HAP-1 (cell line): ENCODE results near the gene CIDEC.

Source experiments
- DNase-seq, 2 experiments: peaks; one replicate each; pipeline ENCODE4 v3.0.0-alpha.2; 2016 to 2020; ENCODE audit warnings: low spot score in 2 of 2
- H3K27me3 ChIP-seq: fragments of 250-450 bp; sonication (Bioruptor Pico); 2 replicates; pipeline ENCODE4 v1.5.1; 2020; ENCODE audit warnings: low read depth, mild to moderate bottlenecking, moderate library complexity
- H3K36me3 ChIP-seq: fragments of 250-450 bp; sonication (Bioruptor Pico); replicated peaks from 2 replicates; pipeline ENCODE4 v1.5.1; 2020; ENCODE audit warnings: mild to moderate bottlenecking
- H3K4me1 ChIP-seq: fragments of 250-450 bp; sonication (Bioruptor Pico); 2 replicates; pipeline ENCODE4 v1.5.1; 2020; ENCODE audit warnings: mild to moderate bottlenecking
- H3K4me3 ChIP-seq: fragments of 250-450 bp; sonication (Bioruptor Pico); 2 replicates; pipeline ENCODE4 v1.5.1; 2020; ENCODE audit warnings: mild to moderate bottlenecking, moderate library complexity
- H3K9me3 ChIP-seq: fragments of 250-450 bp; sonication (Bioruptor Pico); 2 replicates; pipeline ENCODE4 v1.5.1; 2020; ENCODE audit warnings: mild to moderate bottlenecking, moderate library complexity
- in situ Hi-C: fragments of 300-500 bp; cut with MboI; formaldehyde crosslinking; loops from 3 replicates; pipeline ENCODE4 v1.14.3; 2020; ENCODE audit warnings: low sequenced_read_pairs, inconsistent platforms, mixed read lengths

Gene CIDEC, protein sequence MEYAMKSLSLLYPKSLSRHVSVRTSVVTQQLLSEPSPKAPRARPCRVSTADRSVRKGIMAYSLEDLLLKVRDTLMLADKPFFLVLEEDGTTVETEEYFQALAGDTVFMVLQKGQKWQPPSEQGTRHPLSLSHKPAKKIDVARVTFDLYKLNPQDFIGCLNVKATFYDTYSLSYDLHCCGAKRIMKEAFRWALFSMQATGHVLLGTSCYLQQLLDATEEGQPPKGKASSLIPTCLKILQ

DNA sequence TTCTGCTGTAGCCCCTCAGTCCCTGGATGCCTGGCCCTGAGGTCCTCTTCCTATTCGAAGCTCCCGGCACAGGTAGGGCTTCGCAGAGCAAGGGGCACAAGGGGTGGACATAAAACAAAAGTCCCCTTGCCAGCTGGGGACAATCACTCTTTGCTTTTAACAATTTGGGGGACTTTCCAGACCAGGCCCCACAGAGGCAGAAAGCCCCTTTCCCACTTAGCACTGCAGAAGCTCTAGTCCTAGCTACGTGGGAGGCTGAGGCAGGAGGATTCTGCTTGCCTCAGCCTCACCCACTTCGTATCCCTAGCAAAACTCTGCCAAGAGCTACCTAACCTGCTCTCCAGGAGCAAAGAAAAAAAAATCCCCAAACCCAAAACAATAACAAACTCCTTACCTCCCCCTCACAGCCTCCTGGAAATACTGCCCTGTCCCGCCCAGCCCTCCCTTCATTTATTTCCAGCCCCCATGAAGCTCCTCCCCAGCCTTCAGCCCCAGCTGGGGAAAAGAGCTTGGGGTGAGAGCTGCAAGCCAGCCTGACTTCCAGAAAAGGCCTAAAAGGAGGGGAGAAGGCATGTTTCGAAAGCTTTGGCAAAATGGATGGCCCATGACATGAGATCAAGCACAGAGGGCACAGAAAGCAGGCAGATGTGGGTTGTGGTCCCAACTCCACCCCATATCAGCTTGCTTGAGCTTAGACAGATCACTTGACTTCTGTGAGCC is at the start of gene CIDEC:
TSS of gene CIDEC (minus strand) at position 424 of the 720 bp plus-strand sequence. CDS start 1,767 bp downstream, outside the sequence.
- Histone ChIP-seq H3K4me1 (no peaks in the 10 kb centered on the region), H3K36me3 (no peaks in the 10 kb centered on the region), H3K4me3 (no peak within 1 kb of the TSS), H3K27me3 (no peaks in the 10 kb centered on the region), H3K9me3 (no peaks in the 10 kb centered on the region)
- no peak for DNase-seq
- in situ Hi-C loops, result no loop called here

DNA sequence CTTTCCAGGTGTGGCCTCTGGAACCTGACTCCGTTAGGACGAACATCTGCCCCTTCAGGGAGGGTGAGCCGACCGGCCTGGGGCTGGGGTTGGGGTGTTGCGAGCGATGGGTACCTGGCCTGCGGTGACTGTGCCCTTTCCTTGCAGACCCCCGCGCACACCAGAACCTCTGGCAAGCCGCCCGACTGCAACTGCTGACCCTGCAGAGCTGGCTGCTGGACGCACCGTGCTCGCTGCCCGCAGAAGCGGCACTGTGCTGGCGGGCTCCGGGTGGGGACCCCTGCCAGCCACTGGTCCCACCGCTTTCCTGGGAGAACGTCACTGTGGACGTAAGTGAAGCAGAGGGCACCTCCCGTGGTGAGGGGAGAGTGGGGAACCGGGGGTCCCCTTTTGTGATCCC is 48.1 kb upstream of the CIDEC start:
- Histone ChIP-seq H3K4me3 (no peak overlapping the region), H3K36me3 (no peaks in the 10 kb centered on the region), H3K27me3 (no peaks in the 10 kb centered on the region), H3K4me1 (peaks cover 6% of the 10 kb centered on the region; the same call in 1 of the 2 replicates), H3K9me3 (no peaks in the 10 kb centered on the region)
- no peak for DNase-seq
- in situ Hi-C loops, result no loop called here

DNA sequence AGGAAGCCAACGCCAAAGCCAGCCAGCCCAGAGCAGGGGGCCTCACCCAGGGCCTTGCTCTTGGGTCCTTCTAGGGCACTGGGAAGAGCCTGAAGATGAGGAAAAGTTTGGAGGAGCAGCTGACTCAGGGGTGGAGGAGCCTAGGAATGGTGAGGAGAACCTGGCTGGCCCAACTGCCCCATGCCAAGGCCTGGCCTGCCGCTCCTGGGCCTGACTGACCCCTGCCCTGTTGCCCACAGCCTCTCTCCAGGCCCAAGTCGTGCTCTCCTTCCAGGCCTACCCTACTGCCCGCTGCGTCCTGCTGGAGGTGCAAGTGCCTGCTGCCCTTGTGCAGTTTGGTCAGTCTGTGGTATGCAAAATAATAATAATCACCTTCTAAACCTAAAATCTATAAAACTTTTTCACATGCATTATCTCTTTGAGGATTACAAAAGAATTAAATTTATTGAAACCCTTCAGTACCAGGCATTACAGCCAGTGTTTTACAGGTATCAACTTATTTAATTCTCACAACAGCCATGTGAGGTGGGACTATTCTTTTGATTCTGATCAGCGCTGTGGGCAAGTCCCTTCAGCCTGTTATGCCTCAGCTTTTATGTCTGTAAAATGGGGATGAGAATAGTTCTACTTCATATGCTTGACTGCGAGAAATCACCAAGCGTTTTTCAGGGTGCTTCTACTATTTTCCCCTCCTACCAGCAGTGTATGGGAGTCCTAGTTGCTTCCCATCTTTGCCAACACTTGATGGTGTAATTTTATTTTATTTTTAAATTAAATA is 38.4 kb upstream of the CIDEC start:
- DNase-seq, result no peak
- no peak overlapping the region for H3K4me3 ChIP-seq
- in situ Hi-C loops, result no loop called here
- no peaks in the 10 kb centered on the region for H3K9me3 ChIP-seq
- peaks cover 28% of the 10 kb centered on the region for H3K4me1 ChIP-seq
- no peaks in the 10 kb centered on the region for H3K27me3 ChIP-seq
- H3K36me3 ChIP-seq, result no peaks in the 10 kb centered on the region

DNA sequence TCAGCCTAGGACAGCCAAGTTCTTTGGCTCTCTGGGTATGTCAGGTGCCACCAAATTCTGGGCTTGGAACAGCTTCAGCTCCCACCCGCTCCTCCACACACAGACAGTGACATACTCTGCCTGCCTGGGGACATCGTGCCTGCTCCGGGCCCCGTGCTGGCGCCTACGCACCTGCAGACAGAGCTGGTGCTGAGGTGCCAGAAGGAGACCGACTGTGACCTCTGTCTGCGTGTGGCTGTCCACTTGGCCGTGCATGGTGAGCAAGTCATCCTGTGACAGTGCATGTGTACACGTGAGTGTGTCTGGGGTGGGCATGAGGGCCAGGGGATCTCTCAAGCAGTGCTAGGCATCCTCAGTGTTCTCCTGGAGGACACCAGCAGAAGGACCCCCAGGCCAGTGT is 37.8 kb upstream of the CIDEC start:
- DNase-seq, result no peak
- no peaks in the 10 kb centered on the region for H3K27me3 ChIP-seq
- H3K36me3 ChIP-seq, result no peaks in the 10 kb centered on the region
- peaks cover 28% of the 10 kb centered on the region for H3K4me1 ChIP-seq
- H3K4me3 ChIP-seq, result no peak overlapping the region
- in situ Hi-C loops, result no loop called here
- no peaks in the 10 kb centered on the region for H3K9me3 ChIP-seq

DNA sequence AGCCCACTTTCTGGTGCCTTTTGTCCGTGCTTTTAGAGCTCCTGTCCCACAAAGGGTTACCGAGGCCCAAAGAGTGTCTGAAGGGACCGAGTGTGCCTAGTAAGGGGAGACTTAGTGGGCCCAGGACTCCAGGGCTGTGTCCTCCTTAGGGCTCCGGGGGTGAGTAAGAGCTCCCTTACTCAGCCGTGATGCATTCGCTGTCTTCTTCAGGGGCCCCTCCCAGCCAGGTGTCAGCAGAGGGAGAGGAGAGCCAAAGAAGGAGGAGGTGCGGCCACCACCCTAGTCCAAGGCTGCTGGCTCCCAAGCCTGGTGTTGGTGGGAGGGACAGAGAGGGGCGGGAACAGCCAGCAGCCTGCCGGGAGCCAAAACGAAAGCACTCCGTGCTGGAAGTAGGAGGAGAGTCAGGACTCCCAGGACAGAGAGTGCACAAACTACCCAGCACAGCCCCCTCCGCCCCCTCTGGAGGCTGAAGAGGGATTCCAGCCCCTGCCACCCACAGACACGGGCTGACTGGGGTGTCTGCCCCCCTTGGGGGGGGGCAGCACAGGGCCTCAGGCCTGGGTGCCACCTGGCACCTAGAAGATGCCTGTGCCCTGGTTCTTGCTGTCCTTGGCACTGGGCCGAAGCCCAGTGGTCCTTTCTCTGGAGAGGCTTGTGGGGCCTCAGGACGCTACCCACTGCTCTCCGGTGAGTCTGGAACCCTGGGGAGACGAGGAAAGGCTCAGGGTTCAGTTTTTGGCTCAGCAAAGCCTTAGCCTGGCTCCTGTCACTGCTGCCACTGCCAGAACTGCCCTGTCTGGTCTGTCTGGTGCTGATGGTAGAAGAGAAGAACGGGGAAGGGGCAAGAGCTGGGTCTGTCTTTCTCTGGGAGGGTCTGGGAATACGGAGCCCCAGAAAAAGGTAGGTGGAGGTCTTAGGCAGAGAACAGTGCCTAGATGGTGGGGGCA is 37.0 kb upstream of the CIDEC start, which contains the start of gene IL17RC:
TSS of gene IL17RC (plus strand) at position 365 of the 947 bp plus-strand sequence. CDS start at position 583, 218 bp downstream.
- Histone ChIP-seq H3K4me3 (peak within 1 kb of the TSS; percentile 34), H3K27me3 (no peaks in the 10 kb centered on the region), H3K4me1 (peaks cover 28% of the 10 kb centered on the region), H3K9me3 (0 out of 2 replicates have a peak, but pooled peaks cover 2% of the 10 kb centered on the region), H3K36me3 (no peaks in the 10 kb centered on the region)
- in situ Hi-C loops, result no loop called here
- peak; percentile 83 to 91 for DNase-seq

DNA sequence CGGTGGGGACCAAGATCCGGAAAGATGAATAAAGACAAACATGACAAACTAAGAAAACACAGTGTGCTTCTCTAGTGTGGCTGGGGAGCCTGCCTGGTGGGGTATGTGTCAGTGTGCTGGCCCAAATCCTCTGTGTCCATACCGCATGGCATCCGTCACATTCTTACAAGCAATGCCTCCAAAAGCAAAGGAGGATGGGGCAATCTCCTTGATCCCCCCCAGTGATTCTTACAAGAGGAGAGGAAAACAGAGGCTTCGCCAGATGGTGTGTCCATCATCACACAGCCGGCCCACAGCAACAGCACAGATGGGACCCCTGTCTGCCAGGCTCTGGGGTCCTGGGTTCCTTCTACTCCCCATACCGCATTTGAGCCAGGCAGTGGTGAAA is 36.3 kb upstream of the CIDEC start:
- Histone ChIP-seq H3K9me3 (0 out of 2 replicates have a peak, but pooled peaks cover 2% of the 10 kb centered on the region), H3K27me3 (no peaks in the 10 kb centered on the region), H3K4me1 (peaks cover 28% of the 10 kb centered on the region), H3K36me3 (no peaks in the 10 kb centered on the region), H3K4me3 (peak overlapping the region; percentile 25)
- no peak for DNase-seq
- in situ Hi-C loops, result no loop called here

DNA sequence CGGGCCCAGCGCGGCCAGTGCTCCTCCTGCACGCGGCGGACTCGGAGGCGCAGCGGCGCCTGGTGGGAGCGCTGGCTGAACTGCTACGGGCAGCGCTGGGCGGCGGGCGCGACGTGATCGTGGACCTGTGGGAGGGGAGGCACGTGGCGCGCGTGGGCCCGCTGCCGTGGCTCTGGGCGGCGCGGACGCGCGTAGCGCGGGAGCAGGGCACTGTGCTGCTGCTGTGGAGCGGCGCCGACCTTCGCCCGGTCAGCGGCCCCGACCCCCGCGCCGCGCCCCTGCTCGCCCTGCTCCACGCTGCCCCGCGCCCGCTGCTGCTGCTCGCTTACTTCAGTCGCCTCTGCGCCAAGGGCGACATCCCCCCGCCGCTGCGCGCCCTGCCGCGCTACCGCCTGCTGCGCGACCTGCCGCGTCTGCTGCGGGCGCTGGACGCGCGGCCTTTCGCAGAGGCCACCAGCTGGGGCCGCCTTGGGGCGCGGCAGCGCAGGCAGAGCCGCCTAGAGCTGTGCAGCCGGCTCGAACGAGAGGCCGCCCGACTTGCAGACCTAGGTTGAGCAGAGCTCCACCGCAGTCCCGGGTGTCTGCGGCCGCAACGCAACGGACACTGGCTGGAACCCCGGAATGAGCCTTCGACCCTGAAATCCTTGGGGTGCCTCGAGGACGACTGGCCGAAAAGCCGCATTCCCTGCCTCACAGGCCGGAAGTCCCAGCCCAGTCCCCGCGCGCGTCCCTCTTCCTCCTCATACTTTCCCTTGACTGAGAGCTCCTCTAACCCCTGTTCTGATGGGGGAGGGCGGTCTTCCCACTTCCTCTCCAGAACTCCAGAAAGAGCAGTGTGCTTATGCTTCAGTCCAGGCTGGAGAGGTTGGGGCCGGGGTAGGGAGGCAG is 35.4 kb upstream of the CIDEC start:
- DNase-seq, result peak; percentile 43 to 76
- in situ Hi-C loops, result no loop called here
- no peaks in the 10 kb centered on the region for H3K36me3 ChIP-seq
- H3K4me3 ChIP-seq, result peak overlapping the region; percentile 34
- 0 out of 2 replicates have a peak, but pooled peaks cover 2% of the 10 kb centered on the region for H3K9me3 ChIP-seq
- H3K4me1 ChIP-seq, result peaks cover 28% of the 10 kb centered on the region
- no peaks in the 10 kb centered on the region for H3K27me3 ChIP-seq

DNA sequence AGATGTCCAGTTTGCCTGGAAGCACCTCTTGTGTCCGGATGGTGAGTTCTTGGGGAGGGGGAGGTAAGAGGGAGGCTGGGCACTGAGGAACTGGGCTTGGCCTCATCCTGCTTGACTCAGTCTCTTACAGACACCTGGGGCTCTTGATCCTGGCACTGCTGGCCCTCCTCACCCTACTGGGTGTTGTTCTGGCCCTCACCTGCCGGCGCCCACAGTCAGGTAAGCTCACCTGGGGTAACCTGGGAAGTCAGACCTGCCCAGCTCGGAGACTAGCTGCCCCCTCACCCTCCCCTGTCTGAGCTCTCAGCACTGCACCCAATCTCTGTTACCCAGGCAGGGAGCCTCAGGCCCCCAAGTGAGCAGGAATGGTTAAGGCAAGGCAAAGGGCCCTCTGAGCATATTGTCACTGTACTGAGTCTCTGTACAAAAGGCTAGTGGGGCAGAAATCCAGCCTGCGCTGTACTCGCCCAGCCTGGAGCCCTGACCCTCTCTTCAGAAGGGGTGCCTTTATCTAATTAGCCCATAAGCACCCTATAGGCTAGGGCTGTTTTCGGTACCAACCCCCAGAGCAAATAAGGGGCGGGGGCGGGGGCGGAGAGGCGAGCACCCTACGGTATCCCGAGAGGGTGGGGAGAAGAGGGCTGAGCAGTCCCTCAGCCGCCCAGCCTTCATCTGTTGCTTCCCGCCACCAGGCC is 34.7 kb upstream of the CIDEC start:
- no peaks in the 10 kb centered on the region for H3K27me3 ChIP-seq
- H3K9me3 ChIP-seq, result 0 out of 2 replicates have a peak, but pooled peaks cover 2% of the 10 kb centered on the region
- peaks cover 28% of the 10 kb centered on the region for H3K4me1 ChIP-seq
- peak; percentile 63 to 80 for DNase-seq
- peak overlapping the region; percentile 34; the same call in 1 of the 2 replicates for H3K4me3 ChIP-seq
- in situ Hi-C loops, result no loop called here
- no peaks in the 10 kb centered on the region for H3K36me3 ChIP-seq

DNA sequence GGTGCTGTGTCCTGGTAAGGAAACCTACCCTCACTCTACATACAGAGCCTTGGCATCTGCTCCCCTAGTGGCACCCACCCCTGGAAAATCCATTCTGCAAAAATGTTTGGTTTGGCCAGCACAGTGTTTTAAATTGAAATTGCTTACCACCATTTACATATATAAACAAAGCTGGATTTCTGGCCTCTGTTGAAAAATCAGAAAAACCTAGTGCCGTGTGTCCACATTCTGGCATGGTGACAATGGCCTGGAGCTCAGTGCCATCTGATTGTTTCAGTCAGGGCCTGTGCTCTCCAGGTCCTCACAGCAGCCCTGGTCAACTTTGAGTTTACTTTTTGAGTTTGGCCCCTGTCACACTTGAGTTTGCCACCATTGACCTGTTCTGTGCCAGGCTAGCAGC is 34.0 kb upstream of the CIDEC start:
- no peak for DNase-seq
- Histone ChIP-seq H3K4me1 (peaks cover 28% of the 10 kb centered on the region), H3K9me3 (0 out of 2 replicates have a peak, but pooled peaks cover 2% of the 10 kb centered on the region), H3K4me3 (no peak overlapping the region), H3K36me3 (no peaks in the 10 kb centered on the region), H3K27me3 (no peaks in the 10 kb centered on the region)
- in situ Hi-C loops, result no loop called here

DNA sequence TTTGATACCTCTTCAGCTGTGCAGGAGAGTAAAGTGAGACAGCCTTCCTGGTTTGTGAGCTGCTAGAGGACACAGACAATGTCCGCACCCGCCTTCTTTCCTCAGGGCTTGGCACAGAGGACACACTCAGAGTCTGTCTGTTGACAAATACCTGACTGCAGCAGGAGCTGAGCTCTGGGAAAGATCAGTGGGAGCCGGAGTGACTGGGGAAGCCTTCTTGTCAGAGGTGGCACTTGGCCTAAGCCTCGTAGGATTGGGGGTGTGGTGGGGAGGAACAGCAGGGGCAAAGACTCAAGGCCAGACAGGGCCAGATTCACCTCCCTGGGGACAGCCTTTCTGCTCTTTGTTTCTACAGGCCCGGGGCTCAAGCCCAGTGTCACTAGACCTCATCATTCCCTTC is 33.5 kb upstream of the CIDEC start:
- in situ Hi-C loops, result no loop called here
- no peak for DNase-seq

DNA sequence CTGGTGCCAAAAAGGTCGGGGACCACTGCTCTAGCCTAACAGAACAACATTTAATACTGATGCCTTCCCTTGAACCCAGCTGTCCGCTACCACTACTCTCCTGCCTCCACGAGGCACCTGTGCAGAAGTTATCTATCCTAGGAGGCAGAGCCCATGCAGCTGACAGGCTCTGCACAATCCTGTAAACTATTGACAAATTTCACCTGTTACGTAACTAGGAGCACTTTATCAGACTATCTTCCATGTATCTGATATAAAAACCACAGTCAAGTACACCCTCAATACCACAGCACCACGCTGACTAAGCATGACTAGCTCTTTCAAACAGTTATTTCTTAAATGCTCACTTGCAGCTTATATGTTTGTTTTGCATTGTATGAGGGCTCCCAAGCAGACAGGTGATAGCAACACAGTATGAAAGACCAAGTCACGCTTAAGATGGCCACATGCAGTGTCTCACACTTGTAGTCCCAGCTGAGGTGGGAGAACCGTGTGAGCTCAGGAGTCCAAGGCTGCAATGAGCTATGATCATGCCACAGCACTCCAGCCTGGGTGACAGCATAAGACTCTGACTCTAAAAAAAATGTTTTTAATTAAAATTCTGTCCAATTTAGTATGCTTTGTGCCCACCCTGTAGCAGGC is 32.4 kb upstream of the CIDEC start:
- Histone ChIP-seq H3K4me1 (peaks cover 27% of the 10 kb centered on the region), H3K9me3 (0 out of 2 replicates have a peak, but pooled peaks cover 2% of the 10 kb centered on the region), H3K4me3 (no peak overlapping the region), H3K27me3 (no peaks in the 10 kb centered on the region), H3K36me3 (no peaks in the 10 kb centered on the region)
- in situ Hi-C loops, result no loop called here
- no peak for DNase-seq

More for the DNA sequence above, 33.5 kb upstream of the CIDEC start:
- Histone ChIP-seq H3K4me3 (no peak overlapping the region), H3K4me1 (peaks cover 28% of the 10 kb centered on the region), H3K36me3 (no peaks in the 10 kb centered on the region), H3K27me3 (no peaks in the 10 kb centered on the region), H3K9me3 (0 out of 2 replicates have a peak, but pooled peaks cover 2% of the 10 kb centered on the region)
